SU-DHL-6 (cell line): ENCODE results near the gene SSC4D.

ENCODE experiments used
- CTCF ChIP-seq: fragments of 200-600 bp; sonication (generic); IDR thresholded peaks from one replicate; pipeline ENCODE4 v1.5.1; 2017; ENCODE audit warnings: antibody characterized with exemption, mild to moderate bottlenecking, low read length, moderate library complexity; ENCODE audit not compliant: insufficient read depth, poor library complexity, severe bottlenecking
- EZH2phosphoT487 ChIP-seq: fragments of 200-600 bp; sonication (generic), shearing (Covaris generic); conservative IDR thresholded peaks from 2 replicates; pipeline ENCODE4 v1.6.1; 2018; ENCODE audit warnings: mild to moderate bottlenecking, antibody characterized with exemption, low read length, moderate library complexity, mixed read lengths

GRCh38 chr7:76424413-76425111, 15.1 kb upstream of the SSC4D start, which contains the start of gene ZP3:
- TF ChIP-seq CTCF (no peak), EZH2phosphoT487 (no peak)
